ENCODE measurements around the gene TMEM117.

The TMEM117 gene

GRCh38 chr12:44286821-44287505 is 451.1 kb downstream of the TMEM117 start:
- Histone ChIP-seq H3K36me3 (no peaks in the 10 kb centered on the region), H3K27me3 (no peaks in the 10 kb centered on the region), H3K4me2 (no peak overlapping the region), H3K9me3 (peaks cover 4% of the 10 kb centered on the region; the same call in 1 of the 2 replicates), H3K4me1 (peaks cover 18% of the 10 kb centered on the region), H3K9ac (no peak overlapping the region), H3K27ac (no peak overlapping the region), H3K4me3 (no peak overlapping the region), H4K20me1 (no peaks in the 10 kb centered on the region)
- TF ChIP-seq Cebpa-rat (IDR thresholded peaks at IDR 0.05): no peak

- TF ChIP-seq Cebpa-rat (IDR thresholded peaks at IDR 0.05): no peak
- Histone ChIP-seq H4K20me1 (no peaks in the 10 kb centered on the region), H3K36me3 (no peaks in the 10 kb centered on the region), H3K4me2 (no peak overlapping the region), H3K27me3 (no peaks in the 10 kb centered on the region), H3K4me3 (no peak overlapping the region), H3K4me1 (peaks cover 18% of the 10 kb centered on the region), H3K27ac (no peak overlapping the region), H3K9ac (no peak overlapping the region), H3K9me3 (peaks cover 4% of the 10 kb centered on the region; the same call in 1 of the 2 replicates)
Observed at GRCh38 chr12:44287545-44287944, 451.7 kb downstream of the TMEM117 start.

GRCh38 chr12:44294649-44295048 is 458.8 kb downstream of the TMEM117 start:
- no peak for TF ChIP-seq Cebpa-rat (IDR thresholded peaks at IDR 0.05)
- Histone ChIP-seq H3K9ac (no peak overlapping the region), H3K36me3 (no peaks in the 10 kb centered on the region), H3K27ac (no peak overlapping the region), H3K4me1 (no peaks in the 10 kb centered on the region), H3K9me3 (peaks cover 19% of the 10 kb centered on the region; the same call in 1 of the 2 replicates), H3K4me2 (no peak overlapping the region), H3K4me3 (no peak overlapping the region), H4K20me1 (no peaks in the 10 kb centered on the region), H3K27me3 (no peaks in the 10 kb centered on the region)

- H4K20me1 ChIP-seq: no peaks in the 10 kb centered on the region
- H3K9ac ChIP-seq: no peak overlapping the region
- no peaks in the 10 kb centered on the region for H3K4me1 ChIP-seq
- H3K4me3 ChIP-seq: no peak overlapping the region
- H3K36me3 ChIP-seq: no peaks in the 10 kb centered on the region
- H3K27ac ChIP-seq: no peak overlapping the region
- H3K27me3 ChIP-seq: no peaks in the 10 kb centered on the region
- TF ChIP-seq Cebpa-rat (IDR thresholded peaks at IDR 0.05): no peak
- H3K9me3 ChIP-seq: peaks cover 15% of the 10 kb centered on the region; the same call in 1 of the 2 replicates
- no peak overlapping the region for H3K4me2 ChIP-seq
Observed at GRCh38 chr12:44295958-44296623, 460.2 kb downstream of the TMEM117 start.

- H3K4me2 ChIP-seq: no peak overlapping the region
- no peak overlapping the region for H3K9ac ChIP-seq
- H4K20me1 ChIP-seq: no peaks in the 10 kb centered on the region
- H3K27ac ChIP-seq: no peak overlapping the region
- no peak for TF ChIP-seq Cebpa-rat (IDR thresholded peaks at IDR 0.05)
- H3K4me1 ChIP-seq: no peaks in the 10 kb centered on the region
- no peaks in the 10 kb centered on the region for H3K27me3 ChIP-seq
- peaks cover 15% of the 10 kb centered on the region; the same call in 1 of the 2 replicates for H3K9me3 ChIP-seq
- no peak overlapping the region for H3K4me3 ChIP-seq
- no peaks in the 10 kb centered on the region for H3K36me3 ChIP-seq
Observed at GRCh38 chr12:44296624-44297197, 460.8 kb downstream of the TMEM117 start.

GRCh38 chr12:44299524-44299923 is 463.6 kb downstream of the TMEM117 start:
- no peaks in the 10 kb centered on the region for H3K4me1 ChIP-seq
- H4K20me1 ChIP-seq: no peaks in the 10 kb centered on the region
- peaks cover 15% of the 10 kb centered on the region; the same call in 1 of the 2 replicates for H3K9me3 ChIP-seq
- no peak overlapping the region for H3K27ac ChIP-seq
- TF ChIP-seq Cebpa-rat (IDR thresholded peaks at IDR 0.05): no peak
- H3K4me2 ChIP-seq: no peak overlapping the region
- H3K36me3 ChIP-seq: no peaks in the 10 kb centered on the region; the same call in 1 of the 2 replicates
- H3K27me3 ChIP-seq: no peaks in the 10 kb centered on the region
- H3K9ac ChIP-seq: no peak overlapping the region
- H3K4me3 ChIP-seq: no peak overlapping the region

GRCh38 chr12:44307506-44308168 is 471.8 kb downstream of the TMEM117 start:
- no peaks in the 10 kb centered on the region for H3K27me3 ChIP-seq
- no peak overlapping the region for H3K4me2 ChIP-seq
- peaks cover 15% of the 10 kb centered on the region for H3K9me3 ChIP-seq
- no peaks in the 10 kb centered on the region for H3K4me1 ChIP-seq
- no peak overlapping the region for H3K27ac ChIP-seq
- H3K9ac ChIP-seq: no peak overlapping the region
- H3K4me3 ChIP-seq: no peak overlapping the region
- no peaks in the 10 kb centered on the region for H4K20me1 ChIP-seq
- peaks cover 4% of the 10 kb centered on the region; the same call in 1 of the 2 replicates for H3K36me3 ChIP-seq
- TF ChIP-seq Cebpa-rat (IDR thresholded peaks at IDR 0.05): no peak

- 0 out of 2 replicates have a peak, but pooled peaks cover 4% of the 10 kb centered on the region for H3K36me3 ChIP-seq
- H3K27me3 ChIP-seq: no peaks in the 10 kb centered on the region
- H3K9ac ChIP-seq: no peak overlapping the region
- H3K4me2 ChIP-seq: no peak overlapping the region
- H3K27ac ChIP-seq: no peak overlapping the region
- no peaks in the 10 kb centered on the region for H3K4me1 ChIP-seq
- no peak for TF ChIP-seq Cebpa-rat (IDR thresholded peaks at IDR 0.05)
- H4K20me1 ChIP-seq: no peaks in the 10 kb centered on the region
- no peak overlapping the region for H3K4me3 ChIP-seq
- peaks cover 11% of the 10 kb centered on the region for H3K9me3 ChIP-seq
Observed at GRCh38 chr12:44313188-44313587, 477.3 kb downstream of the TMEM117 start.

GRCh38 chr12:44314007-44314500 is 478.2 kb downstream of the TMEM117 start:
- H3K9ac ChIP-seq: no peak overlapping the region
- H3K4me1 ChIP-seq: no peaks in the 10 kb centered on the region
- H3K9me3 ChIP-seq: peaks cover 11% of the 10 kb centered on the region
- no peak for TF ChIP-seq Cebpa-rat (IDR thresholded peaks at IDR 0.05)
- no peak overlapping the region for H3K4me2 ChIP-seq
- H3K36me3 ChIP-seq: 0 out of 2 replicates have a peak, but pooled peaks cover 4% of the 10 kb centered on the region
- no peak overlapping the region for H3K27ac ChIP-seq
- no peaks in the 10 kb centered on the region for H3K27me3 ChIP-seq
- no peak overlapping the region for H3K4me3 ChIP-seq
- no peaks in the 10 kb centered on the region for H4K20me1 ChIP-seq

Data from BLaER1 (cell line).